NCI-H1436 treated with DMSO at 0.1 percent for 48 hours (cell line): ENCODE results near the gene PCDHGA9.
"Not testable (repeated sequence)": the region's sequence is repeated elsewhere in the genome, so short reads cannot be mapped to it uniquely, and the experiment has no call there.

Experiments used
- DNase-seq: peaks from one replicate; lab custom pipeline; 2025; lab: John Stamatoyannopoulos, UW

PCDHGA9 gene

GRCh38 chr5:141402553-141403243, at the start of gene PCDHGA9:
Gene PCDHGA9, plus strand, starts transcription at chr5:141402778. Its CDS starts 175 bp downstream, at chr5:141402953.
- DNase-seq, result no peak

DNA sequence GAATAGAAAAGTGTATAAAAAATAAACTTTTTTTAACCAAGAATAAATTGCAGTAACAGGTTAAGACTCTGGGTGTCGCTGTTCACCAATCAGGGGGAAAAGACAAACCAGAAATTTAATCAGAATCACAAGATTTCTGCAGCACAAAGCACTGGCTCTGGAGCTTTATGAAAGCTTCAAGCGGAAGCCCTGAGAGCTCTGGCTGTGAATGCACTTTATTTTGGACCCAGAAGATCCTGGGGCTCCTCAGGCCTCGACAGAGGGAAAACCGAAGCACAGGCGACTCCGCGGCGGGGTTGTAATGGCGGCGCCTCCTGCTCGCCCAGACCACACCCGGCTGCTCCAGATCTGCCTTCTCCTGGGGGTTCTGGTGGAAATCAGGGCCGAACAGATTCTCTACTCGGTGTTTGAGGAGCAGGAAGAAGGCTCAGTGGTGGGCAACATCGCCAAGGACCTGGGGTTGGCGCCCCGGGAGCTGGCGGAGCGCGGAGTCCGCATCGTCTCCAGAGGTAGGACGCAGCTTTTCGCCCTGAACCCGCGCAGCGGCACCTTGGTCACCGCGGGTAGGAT, 47.6 kb upstream of the PCDHGA9 start, which contains the start of gene PCDHGA4:
TSS of gene PCDHGA4 (plus strand) at position 122 of the 570 bp plus-strand sequence. CDS start at position 209, 87 bp downstream.
- DNase-seq, result no peak

DNA sequence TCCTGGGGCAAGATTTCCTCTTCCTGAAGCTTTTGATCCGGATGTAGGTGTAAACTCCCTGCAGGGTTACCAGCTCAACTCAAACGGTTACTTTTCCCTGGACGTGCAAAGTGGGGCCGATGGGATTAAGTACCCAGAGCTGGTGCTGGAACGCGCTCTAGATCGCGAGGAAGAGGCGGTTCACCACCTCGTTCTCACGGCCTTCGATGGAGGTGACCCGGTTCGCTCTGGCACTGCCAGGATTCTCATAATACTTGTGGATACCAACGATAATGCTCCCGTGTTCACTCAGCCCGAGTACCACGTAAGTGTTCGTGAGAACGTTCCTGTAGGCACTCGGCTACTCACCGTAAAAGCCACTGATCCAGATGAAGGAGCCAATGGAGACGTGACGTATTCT, 46.9 kb upstream of the PCDHGA9 start:
- DNase-seq, result no peak

GRCh38 chr5:141356133-141356532, 46.4 kb upstream of the PCDHGA9 start:
- no peak for DNase-seq

DNA sequence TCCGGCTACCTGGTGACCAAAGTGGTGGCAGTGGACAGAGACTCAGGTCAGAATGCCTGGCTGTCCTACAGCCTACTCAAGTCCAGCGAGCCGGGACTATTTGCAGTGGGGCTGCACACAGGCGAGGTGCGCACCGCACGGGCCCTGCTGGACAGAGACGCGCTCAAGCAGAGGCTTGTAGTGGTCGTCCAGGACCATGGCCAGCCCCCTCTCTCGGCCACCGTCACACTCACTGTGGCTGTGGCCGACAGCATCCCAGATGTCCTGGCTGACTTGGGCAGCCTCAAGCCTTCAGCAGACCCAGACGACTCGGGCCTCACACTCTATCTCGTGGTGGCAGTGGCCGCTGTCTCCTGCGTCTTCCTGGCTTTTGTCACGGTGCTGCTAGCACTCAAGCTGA, 45.6 kb upstream of the PCDHGA9 start:
- DNase-seq, result no peak

DNA sequence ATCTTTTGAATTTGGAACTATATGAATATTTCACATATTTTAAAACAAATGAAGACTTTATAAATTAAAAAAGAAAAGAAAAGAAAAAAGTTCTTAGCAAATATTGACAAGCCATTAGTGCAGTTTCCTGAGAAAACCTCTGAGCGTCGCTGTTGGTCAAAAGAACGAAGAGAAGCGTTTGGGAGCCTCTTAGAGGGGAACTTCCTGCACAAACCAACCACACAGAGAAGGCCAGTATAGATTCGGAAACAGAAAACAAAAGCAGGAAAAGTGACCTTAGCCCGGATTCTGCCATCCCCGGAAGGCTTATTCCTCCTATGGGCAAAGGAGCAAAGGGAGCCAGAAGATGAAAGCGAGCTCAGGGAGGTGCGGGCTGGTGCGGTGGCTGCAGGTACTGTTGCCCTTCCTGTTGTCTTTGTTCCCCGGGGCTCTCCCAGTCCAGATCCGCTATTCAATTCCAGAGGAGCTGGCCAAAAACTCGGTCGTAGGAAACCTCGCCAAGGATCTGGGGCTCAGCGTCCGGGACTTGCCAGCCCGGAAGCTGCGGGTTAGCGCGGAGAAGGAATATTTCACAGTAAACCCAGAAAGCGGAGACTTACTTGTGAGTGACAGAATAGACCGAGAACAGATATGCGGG, 42.7 kb upstream of the PCDHGA9 start, which contains the start of gene PCDHGB2:
TSS of gene PCDHGB2 (plus strand) at position 205 of the 637 bp plus-strand sequence. CDS start at position 347, 142 bp downstream.
- DNase-seq, result no peak

GRCh38 chr5:141360685-141361084, 41.9 kb upstream of the PCDHGA9 start:
- DNase-seq, result no peak

GRCh38 chr5:141362719-141363118, 39.9 kb upstream of the PCDHGA9 start:
- DNase-seq, result no peak

- DNase-seq, result no peak
Observed at GRCh38 chr5:141363952-141364660, 38.5 kb upstream of the PCDHGA9 start, which contains the start of gene PCDHGA5. Gene PCDHGA5, plus strand, starts transcription at chr5:141364162. Its CDS starts 169 bp downstream, at chr5:141364331.

GRCh38 chr5:141366016-141366896, 36.3 kb upstream of the PCDHGA9 start:
- no peak for DNase-seq

DNA sequence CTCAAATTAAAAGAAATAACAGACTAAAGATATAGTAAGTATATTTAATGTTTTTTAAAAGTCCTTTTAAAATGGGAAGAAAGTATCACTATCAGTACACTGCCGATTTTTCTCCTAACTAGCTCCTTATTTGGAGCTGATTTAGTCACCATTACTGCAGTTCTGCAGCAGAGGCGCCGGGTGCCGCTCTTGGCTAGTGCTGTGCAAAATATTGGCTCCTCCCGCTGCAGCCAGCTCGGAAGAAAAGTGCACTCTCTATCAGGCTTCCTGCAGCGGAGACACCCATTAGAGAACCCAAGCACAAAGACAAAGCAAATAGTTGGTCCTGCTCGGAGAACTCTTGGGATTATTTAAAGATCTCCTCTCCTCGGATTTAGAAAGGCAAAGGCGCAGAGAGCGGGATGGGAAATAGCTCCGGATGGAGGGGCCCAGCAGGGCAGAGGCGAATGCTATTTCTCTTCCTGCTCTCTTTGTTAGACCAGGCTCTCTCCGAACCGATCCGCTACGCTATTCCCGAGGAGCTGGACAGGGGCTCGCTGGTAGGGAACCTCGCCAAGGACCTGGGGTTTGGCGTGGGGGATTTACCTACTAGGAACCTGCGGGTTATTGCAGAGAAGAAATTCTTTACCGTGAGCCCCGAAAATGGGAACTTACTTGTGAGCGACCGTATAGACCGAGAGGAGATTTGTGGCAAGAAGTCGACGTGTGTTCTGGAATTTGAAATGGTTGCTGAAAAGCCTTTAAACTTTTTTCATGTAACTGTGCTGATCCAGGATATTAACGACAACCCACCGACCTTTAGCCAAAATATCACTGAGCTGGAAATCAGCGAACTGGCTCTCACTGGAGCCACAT, 32.4 kb upstream of the PCDHGA9 start, which contains the start of gene PCDHGB3:
TSS of gene PCDHGB3 (plus strand) at position 249 of the 855 bp plus-strand sequence. CDS start at position 402, 153 bp downstream.
- no peak for DNase-seq

DNA sequence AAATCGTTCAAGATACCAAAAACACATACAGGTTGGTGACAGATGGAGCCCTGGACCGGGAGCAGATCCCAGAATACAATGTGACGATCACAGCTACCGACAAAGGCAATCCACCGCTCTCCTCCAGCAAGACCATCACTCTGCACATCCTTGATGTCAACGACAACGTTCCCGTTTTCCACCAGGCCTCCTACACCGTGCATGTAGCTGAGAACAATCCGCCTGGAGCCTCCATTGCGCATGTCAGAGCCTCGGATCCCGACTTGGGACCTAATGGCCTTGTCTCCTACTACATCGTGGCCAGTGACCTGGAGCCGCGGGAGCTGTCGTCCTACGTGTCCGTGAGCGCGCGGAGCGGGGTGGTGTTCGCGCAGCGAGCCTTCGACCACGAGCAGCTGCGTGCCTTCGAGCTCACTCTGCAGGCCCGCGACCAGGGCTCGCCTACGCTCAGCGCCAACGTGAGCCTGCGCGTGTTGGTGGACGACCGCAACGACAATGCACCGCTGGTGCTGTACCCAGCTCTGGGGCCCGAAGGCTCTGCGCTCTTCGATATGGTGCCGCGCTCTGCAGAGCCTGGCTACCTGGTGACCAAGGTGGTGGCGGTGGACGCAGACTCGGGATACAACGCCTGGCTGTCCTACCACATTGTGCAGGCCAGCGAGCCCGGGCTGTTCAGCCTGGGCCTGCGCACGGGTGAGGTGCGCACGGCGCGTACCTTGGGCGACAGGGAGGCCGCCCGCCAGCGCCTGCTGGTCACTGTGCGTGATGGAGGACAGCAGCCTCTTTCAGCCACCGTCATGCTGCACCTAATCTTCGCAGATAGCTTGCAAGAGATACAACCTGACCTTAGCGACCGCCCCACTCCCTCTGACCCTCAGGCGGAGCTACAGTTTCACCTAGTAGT, 30.8 kb upstream of the PCDHGA9 start:
- no peak for DNase-seq

GRCh38 chr5:141373673-141374317, 28.8 kb upstream of the PCDHGA9 start, which contains the start of gene PCDHGA6:
Gene PCDHGA6, plus strand, starts transcription at chr5:141373891. Its CDS starts 193 bp downstream, at chr5:141374084.
- DNase-seq, result no peak

- DNase-seq, result no peak
Observed at GRCh38 chr5:141374627-141375026, 28.0 kb upstream of the PCDHGA9 start.

DNA sequence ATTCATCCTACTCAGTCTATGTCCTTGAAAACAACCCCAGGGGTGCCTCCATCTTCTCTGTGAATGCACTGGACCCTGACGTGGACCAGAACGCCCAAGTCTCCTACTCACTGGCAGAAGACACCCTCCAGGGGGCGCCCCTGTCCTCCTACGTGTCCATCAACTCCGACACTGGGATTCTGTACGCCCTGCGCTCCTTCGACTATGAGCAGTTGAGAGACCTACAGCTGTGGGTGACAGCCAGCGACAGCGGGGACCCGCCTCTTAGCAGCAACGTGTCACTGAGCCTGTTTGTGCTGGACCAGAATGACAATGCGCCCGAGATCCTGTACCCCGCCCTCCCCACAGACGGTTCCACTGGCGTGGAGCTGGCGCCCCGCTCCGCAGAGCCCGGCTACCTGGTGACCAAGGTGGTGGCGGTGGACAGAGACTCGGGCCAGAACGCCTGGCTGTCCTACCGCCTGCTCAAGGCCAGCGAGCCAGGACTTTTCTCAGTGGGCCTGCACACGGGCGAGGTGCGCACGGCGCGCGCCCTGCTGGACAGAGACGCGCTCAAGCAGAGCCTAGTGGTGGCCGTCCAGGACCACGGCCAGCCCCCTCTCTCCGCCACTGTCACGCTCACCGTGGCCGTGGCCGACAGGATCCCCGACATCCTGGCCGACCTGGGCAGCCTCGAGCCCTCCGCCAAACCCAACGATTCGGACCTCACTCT, 27.0 kb upstream of the PCDHGA9 start:
- DNase-seq, result not testable (repeated sequence)

DNA sequence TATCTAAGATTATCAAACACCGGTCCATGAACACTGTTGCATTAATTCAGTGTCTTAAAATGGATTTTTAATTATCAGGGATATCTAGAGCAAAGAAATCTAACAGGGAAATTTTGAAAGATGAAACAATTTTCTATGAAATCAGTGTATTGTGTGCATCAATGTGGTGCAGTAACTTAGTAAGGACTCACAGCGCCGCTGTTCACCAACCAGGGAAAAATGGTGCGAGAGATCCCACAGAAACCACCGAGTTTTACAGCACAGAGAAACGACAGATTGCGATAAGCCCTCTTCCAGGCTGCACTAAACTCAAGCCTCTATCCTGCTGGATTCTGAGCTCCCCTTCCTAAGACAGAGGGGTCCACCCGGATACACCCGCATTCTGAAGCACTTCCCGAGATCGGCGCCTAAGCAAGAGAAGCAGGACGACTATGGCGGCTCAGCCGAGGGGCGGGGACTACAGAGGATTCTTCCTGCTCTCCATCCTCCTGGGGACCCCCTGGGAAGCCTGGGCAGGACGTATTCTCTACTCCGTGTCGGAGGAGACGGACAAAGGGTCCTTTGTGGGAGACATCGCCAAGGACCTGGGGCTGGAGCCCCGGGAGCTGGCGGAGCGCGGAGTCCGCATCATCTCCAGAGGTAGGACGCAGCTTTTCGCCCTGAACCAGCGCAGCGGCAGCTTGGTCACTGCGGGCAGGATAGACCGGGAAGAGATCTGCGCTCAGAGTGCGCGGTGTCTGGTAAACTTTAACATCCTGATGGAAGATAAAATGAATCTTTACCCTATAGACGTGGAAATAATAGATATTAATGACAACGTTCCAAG, 19.9 kb upstream of the PCDHGA9 start, which contains the start of gene PCDHGA7:
TSS of gene PCDHGA7 (plus strand) at position 274 of the 826 bp plus-strand sequence. CDS start at position 432, 158 bp downstream.
- DNase-seq, result no peak

GRCh38 chr5:141383345-141383744, 19.2 kb upstream of the PCDHGA9 start:
- no peak for DNase-seq
